Stimulated activated CD4-positive, alpha-beta T cell treated with anti-CD3 and anti-CD28 coated beads, Interleukin-1b, Interleukin-23, amount 100 ng/mL, for 48 hours (primary cell): ENCODE results near the gene AHCTF1.
"Not testable (repeated sequence)": the region's sequence is repeated elsewhere in the genome, so short reads cannot be mapped to it uniquely, and the experiment has no call there.

Experiments used
- DNase-seq: peaks from one replicate; pipeline ENCODE4 v3.0.0-alpha.2; 2020

Gene AHCTF1

DNA sequence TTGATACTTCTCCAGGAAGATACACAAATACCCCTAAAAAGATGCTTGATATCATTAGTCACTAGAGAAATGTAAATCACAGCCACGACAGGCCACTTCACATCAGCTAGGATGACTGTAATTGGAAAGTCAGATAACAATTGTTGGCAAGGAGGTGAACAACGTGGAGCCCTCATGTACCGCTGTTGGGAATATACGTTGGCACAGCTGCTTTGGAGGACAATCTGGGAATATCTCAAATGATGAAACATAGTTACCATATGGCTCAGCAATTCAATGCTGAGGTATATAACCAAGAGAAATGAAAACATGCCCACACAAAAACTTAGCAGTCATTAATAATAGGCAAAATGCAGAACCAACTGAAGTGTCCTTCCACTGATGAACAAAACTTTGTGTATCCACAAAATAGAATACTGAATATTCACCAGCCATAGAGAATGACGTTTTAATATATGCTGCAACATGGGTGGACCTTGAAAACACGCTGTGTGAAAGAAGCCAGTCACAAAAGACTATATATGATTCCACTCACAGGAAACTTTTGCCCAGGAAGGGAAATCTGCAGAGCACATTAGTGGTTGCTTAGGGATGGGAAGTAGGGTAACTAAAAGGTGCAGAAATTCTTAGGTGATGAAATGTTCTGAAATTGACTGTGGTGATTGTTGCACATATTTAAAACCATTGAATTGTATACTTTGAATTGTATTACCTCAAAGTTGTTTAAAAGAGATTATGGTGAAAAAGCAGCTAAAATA lies 95.4 kb downstream of the AHCTF1 start:
- DNase-seq: no peak

DNA sequence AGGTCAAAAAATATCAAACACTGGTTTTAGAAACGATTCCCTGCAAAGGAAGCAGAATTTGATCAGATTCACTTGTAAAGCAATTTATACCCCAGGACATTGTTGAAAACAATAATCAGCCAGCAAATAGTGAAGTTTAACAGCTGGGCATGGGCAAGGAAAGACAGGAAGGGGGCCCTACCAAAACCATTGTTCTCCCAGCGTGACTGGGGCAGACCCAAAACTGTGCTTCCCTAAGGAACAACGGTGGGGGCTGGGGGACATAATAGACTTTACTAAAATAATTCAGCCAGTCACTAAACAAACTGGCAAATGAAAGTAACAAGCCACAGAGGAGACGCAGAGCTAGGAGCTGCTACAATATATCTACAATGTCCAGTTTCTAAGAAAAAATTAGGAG lies 100.2 kb downstream of the AHCTF1 start:
- DNase-seq: no peak

DNA sequence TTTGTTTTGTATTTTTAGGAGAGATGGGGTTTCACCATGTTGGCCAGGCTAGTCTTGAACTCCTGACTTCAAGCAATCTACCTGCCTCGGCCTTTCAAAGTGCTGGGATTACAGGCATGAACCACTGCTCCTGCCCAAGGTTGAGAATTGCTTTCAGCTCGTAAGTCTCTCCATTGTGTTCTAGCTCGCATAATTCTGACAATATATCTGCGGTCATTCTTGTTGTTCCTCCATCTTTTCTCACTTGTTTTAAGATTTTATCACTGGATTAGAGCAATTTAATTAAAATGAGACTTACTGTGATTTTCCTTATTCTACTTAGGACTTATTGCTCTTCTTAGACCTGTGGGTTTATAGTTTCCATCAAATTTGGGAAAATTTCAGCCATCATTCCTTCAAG lies 102.9 kb downstream of the AHCTF1 start:
- DNase-seq: no peak

DNA sequence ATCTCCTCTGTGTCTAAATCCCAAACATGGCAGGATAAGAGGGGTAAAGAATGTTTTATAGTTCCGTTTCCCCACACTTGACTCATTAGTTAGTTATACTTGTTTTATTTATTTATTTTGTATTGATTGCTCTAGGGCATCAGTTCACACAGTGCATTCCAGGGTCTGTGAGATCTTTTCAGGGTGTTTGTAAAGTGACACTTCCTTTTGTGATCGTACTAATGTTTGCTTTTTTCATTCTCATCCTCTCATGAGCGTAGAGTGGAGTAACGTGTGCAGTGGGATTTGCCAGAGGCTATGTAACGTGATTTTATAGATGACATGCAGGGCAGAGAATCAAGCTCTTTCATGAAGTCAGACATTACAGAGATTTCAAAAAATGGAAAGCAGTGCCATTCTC lies 104.4 kb downstream of the AHCTF1 start:
- DNase-seq: no peak

DNA sequence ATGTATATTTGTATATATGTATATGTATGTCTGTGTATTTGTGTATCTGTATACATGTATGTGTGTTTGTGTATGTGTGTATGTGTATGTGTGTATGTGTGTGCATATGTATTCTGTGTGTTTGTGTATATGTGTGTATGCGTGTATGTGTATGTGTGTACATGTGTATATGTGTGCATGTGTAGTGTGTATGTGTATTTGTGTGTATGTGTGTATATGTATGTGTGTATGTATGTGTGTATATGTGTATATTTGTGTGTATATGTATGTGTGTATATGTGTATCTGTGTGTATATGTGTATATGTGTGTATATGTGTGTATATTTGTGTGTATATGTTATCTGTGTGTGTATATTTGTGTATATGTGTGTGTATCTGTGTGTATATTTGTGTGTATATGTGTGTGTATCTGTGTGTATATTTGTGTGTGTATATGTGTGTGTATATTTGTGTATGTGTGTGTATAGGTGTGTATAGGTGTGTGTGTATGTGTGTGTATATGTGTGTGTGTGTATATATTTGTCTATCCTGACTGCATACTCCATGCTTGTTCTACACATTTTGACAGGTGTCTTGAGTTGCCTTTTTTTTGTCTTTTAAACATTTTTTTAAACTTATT lies 106.1 kb downstream of the AHCTF1 start:
- DNase-seq: no peak

DNA sequence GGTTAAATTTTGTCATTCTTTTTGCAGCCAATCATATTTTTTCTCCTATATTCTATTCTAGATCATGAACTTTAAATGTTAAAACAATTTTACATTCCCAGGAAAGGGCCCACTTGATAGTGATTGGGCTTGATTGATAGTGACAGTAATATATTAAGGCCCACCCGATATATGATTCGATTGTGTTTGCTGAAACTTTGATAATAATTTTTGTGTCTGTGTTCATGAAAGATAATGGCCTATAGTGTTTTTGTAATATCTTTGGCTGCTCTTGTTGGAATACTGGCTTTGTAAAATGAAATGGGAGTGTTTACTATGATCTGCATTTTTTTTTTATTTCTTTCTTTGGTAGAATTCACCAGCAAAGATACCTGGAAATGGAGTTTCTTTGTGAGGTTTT lies 107.2 kb downstream of the AHCTF1 start:
- DNase-seq: no peak

DNA sequence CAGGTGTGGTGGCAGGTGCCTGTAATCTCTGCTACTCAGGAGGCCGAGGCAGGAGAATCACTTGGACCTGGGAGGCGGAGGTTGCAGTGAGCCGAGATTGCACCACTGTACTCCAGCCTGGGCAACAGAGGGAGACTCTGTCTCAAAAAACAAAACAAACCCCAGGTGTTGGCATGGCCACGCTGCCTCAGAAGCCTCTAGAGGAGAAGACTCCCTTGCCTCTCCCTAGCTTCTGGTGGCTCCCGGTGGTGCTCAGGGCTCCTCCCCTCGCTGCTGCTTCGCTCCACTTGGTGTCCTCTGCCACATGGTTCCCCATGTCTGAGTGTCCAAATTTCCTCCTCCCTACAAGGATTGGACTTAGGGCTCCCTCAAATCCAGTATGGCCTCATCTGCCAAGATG lies 109.6 kb downstream of the AHCTF1 start:
- DNase-seq: not testable (repeated sequence)

DNA sequence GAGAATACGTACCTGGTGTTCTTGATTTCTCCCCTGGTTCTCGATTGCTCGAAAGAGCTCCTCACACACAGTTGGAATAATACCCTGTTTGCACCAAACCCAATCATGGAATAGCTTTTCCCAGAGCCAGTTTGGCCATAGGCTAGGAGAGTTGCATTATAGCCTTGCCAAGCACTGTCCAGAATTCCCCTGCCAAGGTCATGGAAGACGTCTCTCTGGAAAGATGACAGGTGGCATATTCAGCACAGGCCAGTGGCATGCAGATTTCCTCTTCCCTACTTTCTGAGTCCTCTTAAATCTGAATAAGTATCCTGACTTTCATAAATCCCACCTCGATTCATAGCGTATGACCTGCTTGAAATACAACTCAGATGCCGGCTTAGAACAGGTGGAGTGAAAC lies 111.1 kb downstream of the AHCTF1 start:
- DNase-seq: no peak

DNA sequence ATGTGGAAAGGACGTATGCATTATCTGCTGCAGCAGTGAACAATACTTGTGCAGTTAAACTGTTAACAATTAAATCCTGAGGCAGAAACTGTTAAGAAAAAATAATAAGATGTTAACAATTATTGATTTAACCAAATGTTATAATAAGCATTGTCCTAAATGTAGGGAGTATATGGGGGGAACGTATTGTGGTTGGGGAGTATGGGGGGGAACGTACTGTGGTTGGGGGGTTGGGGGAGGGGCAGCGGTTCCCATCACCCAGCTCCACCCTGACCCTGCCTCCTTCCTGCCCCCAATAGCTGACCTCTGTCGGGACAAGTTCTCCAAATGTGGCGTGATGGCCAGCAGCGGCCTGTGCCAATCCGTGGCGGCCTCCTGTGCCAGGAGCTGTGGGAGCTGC lies 114.0 kb downstream of the AHCTF1 start:
- DNase-seq: not testable (repeated sequence)

DNA sequence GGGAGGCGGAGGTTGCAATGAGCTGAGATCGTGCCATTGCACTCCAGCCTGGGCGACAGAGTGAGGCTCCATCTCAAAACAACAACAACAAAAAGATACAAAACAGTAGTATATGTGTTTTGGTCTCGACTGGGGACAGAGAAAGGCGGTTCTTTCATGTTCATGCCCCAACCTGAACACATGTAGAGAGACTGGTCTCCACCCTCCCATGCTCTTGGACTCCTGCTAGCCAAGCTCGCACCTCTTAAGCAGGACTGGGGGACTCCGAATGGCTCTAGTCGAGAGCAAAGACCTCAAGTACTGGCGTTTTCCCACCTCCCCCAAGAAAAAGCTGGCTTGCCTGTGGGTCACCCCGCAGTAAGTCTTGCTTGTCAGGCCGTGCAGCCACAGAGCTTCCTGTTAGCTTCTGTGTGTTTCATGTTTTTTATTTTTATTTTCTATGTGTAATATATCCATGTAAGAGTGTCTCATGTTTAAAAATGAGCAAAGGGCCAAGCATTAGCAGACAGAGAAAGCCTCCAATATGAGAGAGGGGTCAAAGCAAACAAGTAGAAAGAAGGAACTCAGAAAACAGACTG lies 116.0 kb downstream of the AHCTF1 start:
- DNase-seq: no peak

DNA sequence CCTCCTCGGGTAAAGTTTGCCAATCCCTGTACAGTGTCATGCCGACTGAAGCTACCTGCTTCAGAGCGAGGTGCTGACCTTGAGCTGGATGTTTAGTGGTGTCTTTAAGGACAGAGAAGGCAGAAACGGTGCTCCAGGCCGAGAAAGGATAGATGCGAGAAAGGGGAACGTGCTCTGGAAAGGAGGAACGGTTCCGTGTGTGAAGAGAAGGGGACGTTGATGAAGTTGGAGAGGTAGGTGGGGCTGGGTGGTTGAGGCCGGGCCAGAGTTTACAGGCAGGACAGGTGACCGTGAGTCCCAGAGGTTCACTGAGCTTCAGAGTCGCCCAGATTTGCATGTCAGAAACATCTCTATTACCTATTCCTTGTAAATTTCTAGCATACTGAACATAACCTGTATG lies 116.9 kb downstream of the AHCTF1 start:
- no peak for DNase-seq

DNA sequence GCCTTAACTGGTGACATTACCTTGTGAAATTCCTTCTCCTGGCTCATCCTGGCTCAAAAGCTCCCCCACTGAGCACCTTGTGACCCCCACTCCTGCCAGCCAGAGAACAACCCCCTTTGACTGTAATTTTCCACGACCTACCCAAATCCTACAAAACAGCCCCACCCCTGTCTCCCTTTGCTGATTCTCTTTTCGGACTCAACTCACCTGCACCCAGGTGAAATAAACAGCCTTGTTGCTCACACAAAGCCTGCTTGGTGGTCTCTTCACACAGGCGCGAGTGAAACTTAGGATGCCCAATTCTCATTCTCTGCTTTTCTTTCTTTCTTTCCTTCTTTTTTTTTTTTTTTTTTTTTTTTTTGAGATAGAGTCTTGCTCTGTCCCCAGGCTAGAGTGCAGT lies 118.4 kb downstream of the AHCTF1 start:
- DNase-seq: not testable (repeated sequence)

DNA sequence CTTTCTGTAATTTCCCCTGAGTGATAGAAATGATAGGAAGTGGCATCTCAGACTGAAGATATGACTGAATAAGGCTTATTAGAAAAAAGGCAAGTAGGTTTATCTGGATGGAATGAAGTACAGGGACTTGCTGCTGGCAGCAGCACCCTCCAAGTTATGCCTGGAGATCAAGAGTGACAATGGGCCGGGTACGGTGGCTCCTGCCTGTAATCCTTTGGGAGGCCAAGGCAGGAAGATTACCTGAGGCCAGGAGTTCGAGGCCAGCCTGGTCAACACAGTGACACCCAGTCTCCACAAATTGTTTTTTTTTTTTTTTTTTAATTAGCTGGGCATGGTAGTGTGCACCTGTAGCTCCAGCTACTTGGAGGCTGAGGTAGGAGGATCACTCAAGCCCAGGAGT lies 119.8 kb downstream of the AHCTF1 start:
- no peak for DNase-seq

DNA sequence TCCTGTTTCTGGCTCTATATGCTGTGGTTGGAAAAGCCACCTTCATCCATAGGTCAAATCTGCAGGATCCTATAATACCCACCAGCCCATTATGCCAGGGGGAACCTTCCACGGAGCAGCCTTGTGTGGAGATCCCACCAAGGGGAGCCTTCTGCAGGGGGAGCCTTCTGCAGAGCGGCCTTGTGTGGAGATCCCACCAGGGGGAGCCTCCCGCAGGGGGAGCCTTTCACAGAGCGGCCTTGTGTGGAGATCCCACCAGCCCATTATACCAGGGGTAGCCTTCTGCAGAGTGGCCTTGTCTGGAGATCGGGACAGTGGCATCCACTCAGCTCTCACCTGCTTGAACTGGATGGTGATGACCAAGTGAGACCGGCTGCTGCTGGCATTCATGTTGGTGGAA lies 122.3 kb downstream of the AHCTF1 start:
- no peak for DNase-seq

DNA sequence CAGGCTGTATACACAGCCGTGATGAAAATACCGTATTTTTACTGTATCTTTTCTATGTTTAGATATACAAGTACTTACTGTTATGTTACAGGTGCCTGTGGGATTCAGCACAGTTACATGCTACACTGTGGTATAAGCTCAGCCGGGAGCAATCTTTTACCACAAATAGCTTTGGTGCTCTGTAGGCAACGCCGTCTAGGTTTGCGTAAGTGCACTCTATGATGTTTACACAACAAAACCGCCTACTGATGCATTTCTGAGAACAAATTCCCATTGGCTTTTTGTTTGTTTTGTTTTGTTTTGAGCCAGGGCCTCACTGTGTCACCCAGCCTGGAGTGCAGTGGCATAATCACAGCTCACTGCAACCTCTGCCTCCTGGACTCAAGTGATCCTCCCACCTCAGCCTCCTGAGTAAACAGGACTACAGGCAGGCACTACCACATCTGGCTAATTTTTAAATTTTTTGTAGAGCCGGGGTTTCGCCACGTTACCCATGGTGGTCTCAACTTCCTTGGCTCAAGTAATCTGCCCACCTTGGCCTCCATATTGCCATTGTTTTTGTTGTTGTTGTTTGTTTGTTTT lies 126.5 kb downstream of the AHCTF1 start:
- DNase-seq: no peak

DNA sequence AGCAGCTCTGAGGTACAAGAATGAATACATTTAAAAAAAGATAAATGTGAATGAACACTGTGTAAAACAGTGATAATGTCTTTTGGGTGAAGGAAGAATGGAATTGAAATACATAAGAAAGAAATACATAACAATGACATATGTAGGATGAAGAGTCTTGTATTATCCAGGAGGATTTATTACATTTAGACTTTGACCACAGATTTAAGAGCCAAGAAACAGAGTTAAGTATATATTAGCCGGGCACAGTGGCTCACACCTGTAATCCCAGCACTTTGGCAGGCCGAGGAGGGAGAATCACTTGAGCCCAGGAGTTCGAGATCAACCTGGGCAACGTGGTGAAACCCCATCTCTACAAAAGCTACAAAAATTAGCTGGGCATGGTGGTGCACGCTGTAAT lies 127.9 kb downstream of the AHCTF1 start:
- DNase-seq: no peak

DNA sequence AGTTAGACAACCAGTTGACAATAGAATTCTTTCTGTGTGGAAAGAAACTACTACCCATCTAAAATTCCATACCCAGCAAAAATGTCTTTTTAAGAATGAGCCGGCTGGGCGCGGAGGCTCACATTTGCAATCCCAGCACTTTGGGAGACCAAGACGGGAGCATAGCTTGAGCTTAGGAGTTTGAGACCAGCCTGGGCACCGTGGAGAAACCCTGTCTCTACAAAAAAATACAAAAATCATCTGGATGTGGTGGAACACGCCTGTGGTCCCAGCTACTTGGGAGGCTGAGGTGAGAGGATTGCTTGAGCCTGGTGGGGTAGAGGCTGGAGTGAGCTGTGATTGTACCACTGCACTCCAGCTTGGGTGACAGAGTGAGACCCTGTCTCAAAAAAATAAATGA lies 128.4 kb downstream of the AHCTF1 start:
- no peak for DNase-seq

DNA sequence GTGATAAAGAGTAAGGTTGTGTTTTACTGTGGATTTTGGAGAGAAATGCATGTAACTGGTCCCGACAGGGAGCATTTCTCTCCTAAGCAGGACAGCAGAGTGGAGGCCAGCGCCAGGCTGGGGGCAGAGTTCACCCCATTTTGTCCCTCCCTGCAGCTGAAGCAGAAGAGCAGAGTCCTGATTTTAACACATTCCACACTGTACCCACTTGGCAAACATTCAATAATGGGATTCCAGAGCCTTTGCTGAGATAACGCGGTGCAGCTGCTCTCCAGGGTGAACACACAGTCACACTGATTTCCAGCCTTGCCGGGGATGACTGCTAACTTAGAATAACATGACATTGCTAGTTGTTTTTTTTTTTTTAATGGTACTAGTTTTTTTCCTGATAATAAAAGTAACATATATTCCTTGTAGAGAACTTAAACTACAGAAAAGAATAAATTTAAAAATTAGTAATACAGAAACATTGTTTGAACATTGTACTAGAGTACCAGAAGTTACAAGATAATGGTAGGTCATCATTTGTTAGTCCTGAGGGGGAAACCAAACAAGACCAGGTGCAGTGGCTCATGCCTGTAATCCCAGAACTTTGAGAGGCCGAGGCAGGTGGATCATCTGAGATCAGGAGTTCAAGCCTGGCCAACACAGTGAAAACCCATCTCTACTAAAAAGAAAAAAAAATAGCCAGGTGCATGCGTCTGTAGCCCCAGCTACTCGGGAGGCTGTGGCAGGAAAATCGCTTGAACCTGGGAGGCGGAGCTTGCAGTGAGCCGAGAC lies 130.3 kb downstream of the AHCTF1 start:
- DNase-seq: no peak

DNA sequence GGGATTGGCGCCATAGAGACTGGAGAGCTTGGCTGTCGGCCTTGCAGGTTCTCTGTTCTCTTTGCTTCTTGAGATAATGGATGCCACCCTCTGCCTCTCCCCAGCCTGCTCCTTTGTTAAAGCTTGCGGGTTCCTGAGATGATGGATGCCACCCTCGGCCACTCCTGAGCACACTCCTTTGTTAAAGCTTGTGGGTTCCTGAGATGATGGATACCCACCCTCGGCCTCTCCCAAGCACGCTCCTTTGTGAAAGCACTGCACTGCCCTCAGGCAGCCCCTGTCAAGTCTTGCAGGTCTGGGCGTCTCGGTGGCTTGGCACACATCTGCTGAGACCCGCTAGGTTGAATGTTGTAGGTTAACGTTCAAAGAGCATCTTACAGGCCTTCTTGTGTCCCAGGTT lies 131.0 kb downstream of the AHCTF1 start:
- no peak for DNase-seq

DNA sequence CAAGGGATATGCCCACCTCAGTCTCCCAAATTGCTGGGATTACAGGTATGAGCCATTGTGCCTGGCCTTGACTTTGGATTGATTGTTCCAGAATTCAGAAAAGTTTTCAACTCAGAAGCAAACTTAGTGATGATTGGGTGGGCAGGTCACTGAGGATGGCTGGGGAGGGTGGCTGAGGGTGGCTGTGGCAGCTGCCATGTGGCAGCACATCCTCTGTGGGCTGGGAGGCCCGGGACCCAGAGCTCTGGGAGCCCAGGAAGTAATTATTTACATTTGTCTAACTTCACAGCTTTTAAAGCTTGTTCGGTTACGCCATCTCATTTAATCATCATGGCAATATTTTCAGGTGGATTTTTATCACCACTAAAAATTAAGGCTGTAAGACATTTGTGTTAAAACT lies 131.4 kb downstream of the AHCTF1 start:
- no peak for DNase-seq

DNA sequence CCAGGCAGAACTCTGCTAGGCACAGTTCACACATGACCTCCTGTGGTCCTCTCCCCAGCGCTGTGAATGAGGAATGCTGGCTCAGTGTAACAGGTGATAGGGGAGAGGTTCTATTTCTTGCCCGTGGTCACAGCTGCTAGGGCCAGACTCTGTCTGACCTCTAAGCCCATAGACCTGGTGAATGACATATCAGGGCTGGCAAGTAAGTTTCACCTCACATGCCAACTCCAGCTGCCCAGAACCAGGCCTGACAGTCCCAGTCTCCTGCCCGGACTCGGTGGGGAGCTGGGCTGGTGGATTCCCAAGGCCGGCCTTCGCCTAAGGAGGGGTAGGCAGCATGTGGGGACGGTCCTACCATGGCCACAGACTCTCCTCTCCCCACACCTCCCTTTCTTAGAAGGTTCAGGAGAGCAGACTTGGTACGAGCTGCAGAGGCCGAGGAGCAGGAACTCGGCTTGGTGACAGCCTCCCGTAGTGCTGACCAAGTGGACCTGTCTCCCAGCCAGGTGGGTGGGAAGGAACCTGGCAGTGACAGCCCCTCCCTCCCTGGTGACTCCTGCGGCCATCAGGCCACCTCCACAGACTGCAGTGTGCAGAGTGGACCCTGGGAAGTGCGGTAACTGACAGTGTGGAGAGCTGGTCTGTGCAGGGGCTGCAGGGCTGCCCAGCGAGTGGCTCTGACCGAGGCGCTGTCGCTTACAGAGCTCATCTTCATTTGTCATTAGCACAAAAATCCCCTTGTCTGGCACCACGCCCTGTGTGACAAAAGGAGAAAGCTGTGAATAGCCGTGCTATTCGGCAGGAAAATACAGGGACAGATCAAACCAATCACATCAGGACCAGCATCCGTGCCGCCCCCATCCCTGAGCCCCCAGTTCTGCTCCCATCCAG lies 132.9 kb downstream of the AHCTF1 start:
- DNase-seq: no peak

DNA sequence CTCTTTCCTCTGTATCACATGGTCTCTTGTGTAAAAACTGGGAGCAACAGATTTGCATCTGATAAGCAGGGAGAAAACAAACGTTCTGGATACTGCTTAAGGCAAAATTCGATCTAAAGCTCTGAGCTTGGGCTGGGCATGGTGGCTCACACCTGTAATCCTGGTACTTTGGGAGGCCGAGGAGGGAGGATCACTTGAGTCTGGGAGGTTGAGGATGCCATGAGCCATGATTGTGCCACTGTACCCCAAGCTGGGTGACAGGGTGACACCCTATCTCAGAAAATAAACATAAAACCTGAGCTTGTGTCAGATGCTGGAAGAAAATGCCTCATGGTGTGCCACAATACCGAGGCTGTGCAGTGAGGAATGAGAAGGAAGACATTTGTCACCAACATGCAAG lies 133.6 kb downstream of the AHCTF1 start:
- no peak for DNase-seq
